Panc1 (cell line): Measurements from ENCODE around the gene ZNF804A. TPM values are rescaled to one million over a fixed set of nuclear protein-coding genes. Genes with fewer than 3 reads are reported as not detected.

Source experiments
- ATAC-seq: fragments of 200-7000 bp; cut with Tn5 transposase; 2 replicates; pipeline ENCODE4 v1.9.1; 2020; ENCODE audit warnings: mild to moderate bottlenecking, moderate library complexity
- BruUV-seq: library from RNA; stranded (reverse); fragments of 400-500 nt; replicated peaks from 2 replicates; lab custom pipeline; 2021; lab: Mats Ljungman, UMichigan
- CTCF ChIA-PET: fragments of 300-600 bp; sonication (Branson Sonifier 250); formaldehyde crosslinking; loops from one replicate; lab custom pipeline; 2022; ENCODE audit warnings: antibody characterized with exemption; lab: Charles Lee
- POLR2A ChIA-PET: fragments of 300-600 bp; sonication (Branson Sonifier 250); formaldehyde crosslinking; loops from one replicate; lab custom pipeline; 2022; ENCODE audit warnings: antibody characterized with exemption; lab: Charles Lee
- DNase-seq: peaks from one replicate; pipeline ENCODE4 v3.0.0-alpha.2; 2010; ENCODE audit warnings: low read depth, low spot score
- H3K27ac ChIP-seq: 2 replicates; pipeline ENCODE4 v1.5.1; 2011; ENCODE audit warnings: mild to moderate bottlenecking, low read length, inconsistent platforms
- H3K27me3 ChIP-seq: fragments of 200-500 bp; sonication (Bioruptor generic); 2 replicates; pipeline ENCODE4 v1.6.0; 2014; ENCODE audit warnings: low read length, inconsistent platforms; ENCODE audit not compliant: control insufficient read depth, insufficient read depth
- H3K36me3 ChIP-seq: fragments of 200-500 bp; sonication (Bioruptor generic); 2 replicates; pipeline ENCODE4 v1.5.1; 2014; ENCODE audit warnings: inconsistent platforms, mild to moderate bottlenecking, low read length, moderate library complexity; ENCODE audit not compliant: control insufficient read depth, insufficient read depth
- H3K4me1 ChIP-seq: 2 replicates; pipeline ENCODE4 v1.5.1; 2011; ENCODE audit warnings: inconsistent platforms, mild to moderate bottlenecking, low read length, moderate library complexity; ENCODE audit not compliant: control insufficient read depth, insufficient read depth
- H3K4me3 ChIP-seq, 2 experiments: 2 replicates each; pipeline ENCODE4 v1.5.1; 2011 to 2012; ENCODE audit warnings: low read depth in 2 of 2, low read length in 2 of 2, mild to moderate bottlenecking in 2 of 2, inconsistent platforms in 1 of 2, moderate library complexity in 1 of 2
- H3K9me3 ChIP-seq: fragments of 200-500 bp; sonication (Bioruptor generic); 2 replicates; pipeline ENCODE4 v1.5.1; 2014; ENCODE audit warnings: low read depth, mild to moderate bottlenecking, inconsistent platforms, low read length, moderate library complexity; ENCODE audit not compliant: control insufficient read depth, insufficient read depth
- CTCF ChIP-seq: fragments of 450-650 bp; IDR thresholded peaks from 2 replicates; pipeline ENCODE4 v1.5.1; 2017; ENCODE audit warnings: mild to moderate bottlenecking
- POLR2AphosphoS5 ChIP-seq: IDR thresholded peaks from 2 replicates; pipeline ENCODE4 v1.6.1; 2012; ENCODE audit warnings: mild to moderate bottlenecking, low read depth, low read length, moderate library complexity
- REST ChIP-seq, 2 experiments: IDR thresholded peaks; 2 replicates each; pipeline ENCODE4 v1.6.1; 2011 to 2012; ENCODE audit warnings: low read depth in 2 of 2, control low read depth in 1 of 2, low read length in 1 of 2, mild to moderate bottlenecking in 1 of 2, moderate library complexity in 1 of 2; ENCODE audit not compliant: insufficient read depth in 1 of 2
- SIN3A ChIP-seq: IDR thresholded peaks from 2 replicates; pipeline ENCODE4 v1.6.1; 2012; ENCODE audit warnings: low read depth, mild to moderate bottlenecking, low read length, moderate library complexity, borderline replicate concordance; ENCODE audit not compliant: insufficient read depth
- TCF7L2 ChIP-seq: IDR thresholded peaks from 2 replicates; pipeline ENCODE4 v1.6.1; 2011; ENCODE audit warnings: mild to moderate bottlenecking, low read depth, low read length, inconsistent platforms
- in situ Hi-C: cut with HindIII; loops from 2 replicates; pipeline ENCODE4 v1.10.0; 2016; ENCODE audit warnings: low sequenced_read_pairs, low pct_unique_long_range_greater_than_20kb
- intact Hi-C: fragments of 100-400 bp; cut with micrococcal nuclease; formaldehyde crosslinking; loops from one replicate; pipeline ENCODE4 v1.10.0; 2022; ENCODE audit not compliant: unreplicated experiment
- total RNA-seq: library from RNA; stranded (reverse); gene quantifications from one replicate; pipeline ENCODE4 v1.2.1, GENCODE V29; 2021; ENCODE audit not compliant: unreplicated experiment

Gene ZNF804A
- total RNA-seq, 1 experiment from 2014 or later, result 2.2 TPM

- Histone ChIP-seq H3K27ac (no peak overlapping the region), H3K36me3 (no peaks in the 10 kb centered on the region), H3K27me3 (no peaks in the 10 kb centered on the region), H3K4me1 (no peaks in the 10 kb centered on the region), H3K4me3 (no peak overlapping the region), H3K9me3 (no peaks in the 10 kb centered on the region)
- ChIA-PET CTCF (no interaction called here), POLR2A (no interaction called here)
- DNase-seq, result no peak
- TF ChIP-seq SIN3A (no peak), CTCF (no peak)
- no peak for ATAC-seq
- in situ Hi-C loops, result no loop called here
- intact Hi-C loops, result no loop called here
- no TSS peak for BruUV-seq
Observed at GRCh38 chr2:184847331-184847730, 249.0 kb downstream of the ZNF804A start.

GRCh38 chr2:184849516-184849915, 251.2 kb downstream of the ZNF804A start:
- POLR2A ChIA-PET, result no interaction called here
- intact Hi-C loops, result no loop called here
- in situ Hi-C loops, result no loop called here
- no peak overlapping the region for H3K4me3 ChIP-seq
- DNase-seq, result no peak
- TF ChIP-seq SIN3A (no peak), TCF7L2 (no peak), CTCF (no peak), REST (IDR thresholded peaks at IDR 0.05; ENCODE audit: insufficient read depth in 1 of 2, low read depth in 2 of 2, low read length in 1 of 2) (no peak), POLR2AphosphoS5 (no peak)
- no peak overlapping the region for H3K27ac ChIP-seq
- no peaks in the 10 kb centered on the region for H3K27me3 ChIP-seq
- CTCF ChIA-PET, result no interaction called here
- no peaks in the 10 kb centered on the region for H3K4me1 ChIP-seq
- no peaks in the 10 kb centered on the region for H3K36me3 ChIP-seq
- no peak for ATAC-seq
- no peaks in the 10 kb centered on the region for H3K9me3 ChIP-seq
- no TSS peak for BruUV-seq
